BJ (cell line): Measurements from ENCODE around the gene PFN4. TPM values are rescaled to one million over a fixed set of nuclear protein-coding genes. Genes with fewer than 3 reads are reported as not detected.
"Not testable (repeated sequence)": the region's sequence is repeated elsewhere in the genome, so short reads cannot be mapped to it uniquely, and the experiment has no call there.

Experiments used
- CTCF ChIA-PET: fragments of 350-600 bp; formaldehyde crosslinking; extraction: SDS; loops from one replicate; lab custom pipeline; 2021; ENCODE audit warnings: antibody characterized with exemption, inconsistent platforms; lab: Yijun Ruan, JAX
- POLR2A ChIA-PET: fragments of 300-600 bp; sonication (Branson Sonifier 250); formaldehyde crosslinking; extraction: SDS; loops from one replicate; lab custom pipeline; 2021; ENCODE audit warnings: antibody characterized with exemption; lab: Charles Lee
- DNase-seq: peaks from one replicate; pipeline ENCODE4 v3.0.0-alpha.2; 2011; ENCODE audit warnings: low read depth
- H3K27me3 ChIP-seq: 2 replicates; pipeline ENCODE4 v1.6.0; 2011; ENCODE audit warnings: low read length; ENCODE audit not compliant: control insufficient read depth, insufficient read depth
- H3K36me3 ChIP-seq: 2 replicates; pipeline ENCODE4 v1.5.1; 2011; ENCODE audit warnings: low read length; ENCODE audit not compliant: control insufficient read depth, insufficient read depth
- H3K4me3 ChIP-seq: 2 replicates; pipeline ENCODE4 v1.5.1; 2011; ENCODE audit warnings: low read depth, mild to moderate bottlenecking, control low read depth, low read length
- polyA plus RNA-seq: library from polyadenylated mRNA; depleted of rRNA; stranded (reverse); fragments of >200 nt; gene quantifications from 2 replicates; pipeline ENCODE4 v1.2.3, GENCODE V29; 2011
- TF ChIP-seq, protein P1 (sequence below): IDR thresholded peaks from 2 replicates; pipeline ENCODE4 v1.5.1; 2011; ENCODE audit warnings: low read depth, mild to moderate bottlenecking, control low read depth, inconsistent platforms, low read length, moderate library complexity; ENCODE audit not compliant: insufficient read depth

The PFN4 gene
- polyA plus RNA-seq, 1 experiment = 0.40 TPM

DNA sequence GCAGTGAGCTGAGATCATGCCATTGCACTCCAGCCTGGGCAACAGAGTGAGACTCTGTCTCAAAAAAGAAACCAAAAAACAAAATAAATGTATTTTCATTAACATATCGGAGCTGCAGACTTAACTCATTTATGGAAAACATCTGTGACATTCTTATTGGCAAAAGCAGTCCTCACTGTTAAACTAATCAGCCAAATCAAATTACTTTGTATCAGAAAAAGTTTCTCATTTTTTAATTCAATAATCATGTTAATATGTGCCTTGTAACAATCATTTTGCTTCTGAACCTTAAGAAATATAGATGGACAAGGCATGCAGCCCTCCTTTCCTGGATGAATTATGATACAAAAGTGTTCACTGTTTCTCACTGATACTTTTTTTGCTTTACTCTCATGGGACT, 20.5 kb downstream of the PFN4 start:
- no peaks in the 10 kb centered on the region for H3K27me3 ChIP-seq
- no peak overlapping the region for H3K4me3 ChIP-seq
- H3K36me3 ChIP-seq = peaks cover 3% of the 10 kb centered on the region; the same call in 1 of the 2 replicates
- POLR2A ChIA-PET = no interaction called here
- TF ChIP-seq, protein P1, sequence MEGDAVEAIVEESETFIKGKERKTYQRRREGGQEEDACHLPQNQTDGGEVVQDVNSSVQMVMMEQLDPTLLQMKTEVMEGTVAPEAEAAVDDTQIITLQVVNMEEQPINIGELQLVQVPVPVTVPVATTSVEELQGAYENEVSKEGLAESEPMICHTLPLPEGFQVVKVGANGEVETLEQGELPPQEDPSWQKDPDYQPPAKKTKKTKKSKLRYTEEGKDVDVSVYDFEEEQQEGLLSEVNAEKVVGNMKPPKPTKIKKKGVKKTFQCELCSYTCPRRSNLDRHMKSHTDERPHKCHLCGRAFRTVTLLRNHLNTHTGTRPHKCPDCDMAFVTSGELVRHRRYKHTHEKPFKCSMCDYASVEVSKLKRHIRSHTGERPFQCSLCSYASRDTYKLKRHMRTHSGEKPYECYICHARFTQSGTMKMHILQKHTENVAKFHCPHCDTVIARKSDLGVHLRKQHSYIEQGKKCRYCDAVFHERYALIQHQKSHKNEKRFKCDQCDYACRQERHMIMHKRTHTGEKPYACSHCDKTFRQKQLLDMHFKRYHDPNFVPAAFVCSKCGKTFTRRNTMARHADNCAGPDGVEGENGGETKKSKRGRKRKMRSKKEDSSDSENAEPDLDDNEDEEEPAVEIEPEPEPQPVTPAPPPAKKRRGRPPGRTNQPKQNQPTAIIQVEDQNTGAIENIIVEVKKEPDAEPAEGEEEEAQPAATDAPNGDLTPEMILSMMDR = no peak
- CTCF ChIA-PET = interaction anchor here (0.6 to 1.8 kb wide), 3 partner anchors 158 to 286 kb away, joined by 3 read pairs; no protein-coding TSS in a partner anchor
- DNase-seq = no peak

DNA sequence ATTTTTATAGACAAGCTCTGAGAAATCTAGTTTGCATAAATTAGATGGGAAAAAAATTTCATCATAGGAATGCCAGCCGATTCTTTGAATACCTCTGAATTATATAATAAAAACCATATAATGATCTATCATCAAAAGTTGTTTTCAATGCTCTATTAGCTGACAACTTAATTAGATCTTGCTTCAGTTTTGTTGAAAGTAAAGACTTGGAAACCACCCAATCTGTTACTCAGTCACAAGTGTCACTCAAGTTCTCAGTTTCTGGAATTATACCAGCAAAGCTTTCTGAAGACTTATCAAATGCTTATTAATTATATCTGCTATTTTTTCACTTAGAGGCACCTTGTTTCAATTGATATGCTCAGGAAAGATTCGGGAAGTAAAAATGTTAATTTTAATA, 21.1 kb downstream of the PFN4 start:
- Histone ChIP-seq H3K27me3 (no peaks in the 10 kb centered on the region), H3K36me3 (peaks cover 3% of the 10 kb centered on the region; the same call in 1 of the 2 replicates), H3K4me3 (no peak overlapping the region)
- DNase-seq = no peak
- CTCF ChIA-PET = interaction anchor here (0.6 to 1.8 kb wide), 3 partner anchors 158 to 286 kb away, joined by 3 read pairs; no protein-coding TSS in a partner anchor
- TF ChIP-seq, protein P1 = no peak
- POLR2A ChIA-PET = no interaction called here

DNA sequence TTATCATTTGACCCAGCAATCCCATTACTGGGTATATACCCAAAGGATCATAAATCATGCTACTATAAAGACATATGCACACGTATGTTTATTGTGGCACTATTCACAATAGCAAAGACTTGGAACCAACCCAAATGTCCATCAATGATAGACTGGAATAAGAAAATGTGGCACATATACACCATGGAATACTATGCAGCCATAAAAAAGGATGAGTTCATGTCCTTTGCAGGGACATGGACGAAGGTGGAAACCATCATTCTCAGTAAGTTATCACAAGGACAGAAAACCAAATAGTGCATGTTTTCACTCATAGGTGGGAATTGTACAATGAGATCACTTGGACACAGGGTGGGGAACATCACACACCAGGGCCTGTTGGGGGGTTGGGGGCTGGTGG, 22.4 kb downstream of the PFN4 start:
- H3K36me3 ChIP-seq, DNase-seq, H3K4me3 ChIP-seq, H3K27me3 ChIP-seq, CTCF ChIA-PET, POLR2A ChIA-PET: not testable (repeated sequence)

DNA sequence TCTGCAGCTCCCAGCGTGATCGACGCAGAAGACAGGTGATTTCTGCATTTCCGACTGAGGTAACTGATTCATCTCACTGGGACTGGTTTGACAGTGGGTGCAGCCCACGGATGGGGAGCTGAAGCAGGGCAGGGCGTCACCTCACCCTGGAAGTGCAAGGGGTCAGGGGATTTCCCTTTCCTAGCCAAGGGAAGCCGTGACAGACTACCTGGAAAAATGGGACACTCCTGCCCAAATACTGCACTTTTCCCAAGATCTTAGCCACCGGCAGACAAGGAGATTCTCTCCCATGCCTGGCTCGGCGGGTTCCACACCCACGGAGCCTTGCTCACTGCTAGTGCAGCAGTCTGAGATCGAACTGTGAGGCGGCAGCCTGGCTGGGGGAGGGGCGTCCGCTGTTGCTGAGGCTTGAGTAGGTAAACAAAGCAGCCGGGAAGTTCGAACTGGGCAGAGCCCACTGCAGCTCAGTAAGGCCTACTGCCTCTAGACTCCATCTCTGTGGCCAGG, 27.9 kb downstream of the PFN4 start:
- H3K4me3 ChIP-seq, H3K27me3 ChIP-seq, H3K36me3 ChIP-seq, DNase-seq, CTCF ChIA-PET, POLR2A ChIA-PET: not testable (repeated sequence)

DNA sequence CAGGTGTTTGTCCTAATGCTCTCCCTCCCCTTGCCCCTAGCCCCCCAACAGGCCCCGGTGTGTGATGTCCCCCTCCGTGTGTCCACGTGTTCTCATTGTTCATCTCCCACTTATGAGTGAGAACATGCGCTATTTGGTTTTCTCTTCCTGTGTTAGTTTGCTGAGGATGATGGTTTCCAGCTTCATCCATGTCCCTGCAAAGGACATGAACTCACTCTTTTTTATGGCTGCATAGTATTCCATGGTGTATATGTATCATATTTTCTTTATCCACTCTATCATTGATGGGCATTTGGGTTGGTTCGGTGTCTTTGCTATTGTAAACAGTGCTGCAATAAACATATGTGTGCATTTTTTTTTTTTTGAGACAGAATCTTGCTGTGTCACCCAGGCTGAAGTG, 29.9 kb downstream of the PFN4 start:
- H3K36me3 ChIP-seq, H3K4me3 ChIP-seq, DNase-seq, H3K27me3 ChIP-seq, POLR2A ChIA-PET: not testable (repeated sequence)
- CTCF ChIA-PET = interaction anchor here (1.4 kb wide), 1 partner anchor 9 kb away, joined by 6 read pairs; no protein-coding TSS in a partner anchor

DNA sequence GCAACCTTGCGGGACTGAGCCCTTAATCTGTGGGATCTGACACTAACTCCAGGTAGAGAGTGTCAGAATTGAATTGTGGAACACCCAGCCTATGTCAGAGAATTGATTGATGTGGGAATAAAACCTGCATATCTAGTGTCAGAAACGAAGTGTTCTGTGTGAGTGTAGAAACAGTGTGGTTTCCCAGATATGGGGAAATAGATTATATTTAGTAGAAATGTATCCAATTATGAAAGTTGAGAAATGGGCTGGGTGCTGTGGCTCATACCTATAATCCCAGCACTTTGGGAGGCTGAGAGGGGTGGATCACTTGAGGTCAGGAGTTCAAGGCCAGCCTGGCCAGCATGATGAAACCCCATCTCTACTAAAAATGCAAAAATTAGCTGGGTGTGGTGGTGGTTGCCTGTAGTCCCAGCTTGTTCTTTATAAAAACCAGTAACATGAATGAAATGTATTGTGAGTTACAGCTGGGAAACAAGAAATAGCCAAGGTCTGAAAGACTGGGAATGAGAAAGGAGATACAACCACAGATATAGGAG, 34.2 kb downstream of the PFN4 start:
- POLR2A ChIA-PET = no interaction called here
- H3K4me3 ChIP-seq = no peak overlapping the region

More for the DNA sequence above, 34.2 kb downstream of the PFN4 start:
- Histone ChIP-seq H3K27me3 (no peaks in the 10 kb centered on the region), H3K36me3 (no peaks in the 10 kb centered on the region)
- CTCF ChIA-PET = interaction anchor here (1.6 kb wide), 1 partner anchor 162 kb away, joined by 4 read pairs; the partner anchor contains the start of gene ATAD2B
- no peak for DNase-seq
- TF ChIP-seq, protein P1 = no peak
